RPMI8226 (cell line): ENCODE results near the gene STAP2.
A peak's percentile ranks its signal among the peaks of the same experiment; 100 is the strongest.

Source experiments
- DNase-seq: peaks from one replicate; pipeline ENCODE4 v3.0.0-alpha.2; 2015

Gene STAP2

GRCh38 chr19:4326215-4326836, 12.3 kb downstream of the STAP2 start:
- no peak for DNase-seq

- DNase-seq = no peak
These were observed 14.4 kb downstream of the STAP2 start for GRCh38 chr19:4324228-4324627.

- DNase-seq = no peak
These were observed 14.9 kb downstream of the STAP2 start for GRCh38 chr19:4323692-4324091.

GRCh38 chr19:4322942-4323665, 15.5 kb downstream of the STAP2 start:
- no peak for DNase-seq

GRCh38 chr19:4320419-4320818, 18.2 kb downstream of the STAP2 start:
- DNase-seq = no peak

- no peak for DNase-seq
These were observed 19.4 kb downstream of the STAP2 start for GRCh38 chr19:4319067-4319718.

- DNase-seq = no peak
These were observed 20.2 kb downstream of the STAP2 start for GRCh38 chr19:4318460-4318859.

- DNase-seq = no peak
These were observed 21.7 kb downstream of the STAP2 start for GRCh38 chr19:4316956-4317355.

- no peak for DNase-seq
These were observed 24.7 kb downstream of the STAP2 start for GRCh38 chr19:4313847-4314490.

GRCh38 chr19:4310247-4311121, 28.1 kb downstream of the STAP2 start:
- DNase-seq = no peak

GRCh38 chr19:4305659-4306058, 33.0 kb downstream of the STAP2 start:
- no peak for DNase-seq

- no peak for DNase-seq
These were observed 33.4 kb downstream of the STAP2 start for GRCh38 chr19:4305257-4305612.

GRCh38 chr19:4304538-4305256, 33.9 kb downstream of the STAP2 start, which contains the start of gene FSD1:
FSD1 (plus strand) TSS chr19:4304598; CDS start chr19:4304747, 149 bp downstream.
- peak; percentile 67 for DNase-seq

GRCh38 chr19:4303819-4304537, 34.6 kb downstream of the STAP2 start:
- DNase-seq = no peak

- no peak for DNase-seq
These were observed 36.4 kb downstream of the STAP2 start, which contains the start of gene TMIGD2 for GRCh38 chr19:4302243-4302640. TMIGD2 (minus strand) TSS chr19:4302389; CDS start chr19:4302385, 4 bp downstream.

GRCh38 chr19:4301590-4302242, 36.9 kb downstream of the STAP2 start:
- no peak for DNase-seq

- DNase-seq = no peak
These were observed 38.0 kb downstream of the STAP2 start for GRCh38 chr19:4300589-4300988.

- no peak for DNase-seq
These were observed 39.6 kb downstream of the STAP2 start for GRCh38 chr19:4298810-4299550.

GRCh38 chr19:4297901-4298809, 40.5 kb downstream of the STAP2 start:
- no peak for DNase-seq
